Lower leg skin (tissue), 4 donors: ENCODE measurements around the gene PNLDC1. TPM values are rescaled to one million over a fixed set of nuclear protein-coding genes. Genes with fewer than 3 reads are reported as not detected.
"Not testable (repeated sequence)": the region's sequence is repeated elsewhere in the genome, so short reads cannot be mapped to it uniquely, and the experiment has no call there.

Experiments used
- DNase-seq, 2 donors: peaks; one replicate each; pipeline ENCODE4 v3.0.0-alpha.2; 2019; ENCODE audit warnings: low spot score in 2 of 2
- H3K4me3 ChIP-seq: fragments of 200-600 bp; sonication (generic); 2 replicates; pipeline ENCODE4 v1.5.1; 2017; ENCODE audit warnings: mild to moderate bottlenecking, low read depth; ENCODE audit not compliant: poor library complexity, severe bottlenecking
- CTCF ChIP-seq, 3 donors: fragments of 450-650 bp; IDR thresholded peaks; one replicate each; pipeline ENCODE4 v1.5.1; 2016; ENCODE audit warnings: antibody characterized with exemption in 3 of 3, mild to moderate bottlenecking in 3 of 3, moderate library complexity in 2 of 3
- POLR2A ChIP-seq, 2 donors: fragments of 450-650 bp; IDR thresholded peaks; one replicate each; pipeline ENCODE4 v1.6.1; 2016 to 2017; ENCODE audit warnings: antibody characterized with exemption in 2 of 2, mild to moderate bottlenecking in 1 of 2, moderate library complexity in 1 of 2
- WGBS, 2 donors: methylation state at CpG; one replicate each; pipeline ENCODE4 v1.1.5; 2018; 5-methylcytosine and 5-hydroxymethylcytosine counted together
- intact Hi-C: fragments of 100-400 bp; cut with DNase I; formaldehyde crosslinking; loops from one replicate; pipeline ENCODE4 v1.15.0; 2023; ENCODE audit warnings: low total_unique reads
- total RNA-seq, 4 donors: library from RNA; depleted of rRNA; stranded (reverse); fragments of >200 nt; gene quantifications; one replicate each; pipeline ENCODE4 v1.1.0, GENCODE V29; 2016

Gene PNLDC1
- total RNA-seq, 4 donors from 2014 or later = 0.51 to 2.5 (median 1.0) TPM

- no peak for DNase-seq
- TF ChIP-seq POLR2A (IDR thresholded peaks at IDR 0.05) = no peak
- TF ChIP-seq CTCF (IDR thresholded peaks at IDR 0.05) = no peak
- 84% methylated on average over 5 of the region's 5 CpGs for WGBS, 2 donors
- intact Hi-C loops = no loop called here
- no peak overlapping the region for H3K4me3 ChIP-seq
Observed at GRCh38 chr6:159807150-159807858, 7.2 kb downstream of the PNLDC1 start.

GRCh38 chr6:159808647-159809046, 8.6 kb downstream of the PNLDC1 start:
- 89 to 91% methylated on average over 6 of the region's 6 CpGs for WGBS, 2 donors
- TF ChIP-seq CTCF (IDR thresholded peaks at IDR 0.05) (no peak), POLR2A (IDR thresholded peaks at IDR 0.05) (no peak)
- intact Hi-C loops = no loop called here
- H3K4me3 ChIP-seq = no peak overlapping the region
- peak in 1 of 2 donors; percentile 48 for DNase-seq

GRCh38 chr6:159809149-159809548, 9.1 kb downstream of the PNLDC1 start:
- TF ChIP-seq POLR2A (IDR thresholded peaks at IDR 0.05) (no peak), CTCF (IDR thresholded peaks at IDR 0.05) (no peak)
- H3K4me3 ChIP-seq = no peak overlapping the region
- intact Hi-C loops = no loop called here
- no peak for DNase-seq
- WGBS, 2 donors = 91 to 92% methylated on average over 4 of the region's 4 CpGs

GRCh38 chr6:159813781-159814180, 13.7 kb downstream of the PNLDC1 start:
- TF ChIP-seq CTCF (IDR thresholded peaks at IDR 0.05) (no peak), POLR2A (IDR thresholded peaks at IDR 0.05) (no peak)
- intact Hi-C loops = no loop called here
- no peak for DNase-seq
- 83 to 86% methylated on average over 9 of the region's 9 CpGs for WGBS, 2 donors
- no peak overlapping the region for H3K4me3 ChIP-seq

GRCh38 chr6:159815410-159815809, 15.3 kb downstream of the PNLDC1 start:
- TF ChIP-seq CTCF (IDR thresholded peaks at IDR 0.05) (no peak), POLR2A (IDR thresholded peaks at IDR 0.05) (no peak)
- DNase-seq = no peak
- intact Hi-C loops = no loop called here
- H3K4me3 ChIP-seq = no peak overlapping the region
- 75 to 83% methylated on average over 6 of the region's 6 CpGs for WGBS, 2 donors

GRCh38 chr6:159816775-159817174, 16.7 kb downstream of the PNLDC1 start:
- intact Hi-C loops, DNase-seq, H3K4me3 ChIP-seq: not testable (repeated sequence)
- WGBS, 2 donors = 57 to 68% methylated on average over 3 of the region's 3 CpGs
